ENCODE results near the gene AGAP6.
A peak's percentile ranks its signal among the peaks of the same experiment; 100 is the strongest.
"Not testable (repeated sequence)": the region's sequence is repeated elsewhere in the genome, so short reads cannot be mapped to it uniquely, and the experiment has no call there.

Gene AGAP6

DNA sequence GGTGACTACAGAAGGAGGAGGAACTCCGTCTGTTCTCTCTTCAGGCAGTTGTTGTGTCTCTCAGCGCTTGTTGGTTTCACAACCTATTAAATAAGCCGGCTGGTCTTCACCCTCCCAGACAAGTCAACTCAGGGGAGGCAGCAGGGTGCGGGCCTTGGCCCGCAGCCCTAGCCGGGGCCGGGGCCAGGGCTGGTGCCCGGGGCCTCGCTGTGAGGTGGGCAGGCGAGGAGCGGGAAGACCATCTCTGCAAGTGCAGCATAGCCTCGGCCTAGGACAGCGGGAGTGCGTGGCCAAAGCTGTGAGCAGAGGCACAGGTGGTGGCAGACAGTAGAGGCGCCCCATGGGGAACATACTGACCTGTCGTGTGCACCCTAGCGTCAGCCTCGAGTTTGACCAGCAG is at the start of gene AGAP6:
Gene AGAP6, plus strand, starts transcription at position 31 of the 400 bp plus-strand sequence. Its CDS starts 310 bp downstream, at position 341.
- not testable (repeated sequence) for DNase-seq (ENCODE audit: low read depth, low spot score); H3K9me3 ChIP-seq (ENCODE audit: control insufficient read depth, insufficient read depth, low read length); H3K27ac ChIP-seq (ENCODE audit: low read length); H3K4me1 ChIP-seq (ENCODE audit: control insufficient read depth, insufficient read depth, low read length); H3K27me3 ChIP-seq (ENCODE audit: control insufficient read depth, insufficient read depth, low read length); H3K36me3 ChIP-seq (ENCODE audit: control insufficient read depth, insufficient read depth, low read length); H3K4me3 ChIP-seq (ENCODE audit: low read length)
- WGBS (ENCODE audit: insufficient coverage, insufficient read length), result no CpG with 5 or more reads among the region's 18 CpGs

DNA sequence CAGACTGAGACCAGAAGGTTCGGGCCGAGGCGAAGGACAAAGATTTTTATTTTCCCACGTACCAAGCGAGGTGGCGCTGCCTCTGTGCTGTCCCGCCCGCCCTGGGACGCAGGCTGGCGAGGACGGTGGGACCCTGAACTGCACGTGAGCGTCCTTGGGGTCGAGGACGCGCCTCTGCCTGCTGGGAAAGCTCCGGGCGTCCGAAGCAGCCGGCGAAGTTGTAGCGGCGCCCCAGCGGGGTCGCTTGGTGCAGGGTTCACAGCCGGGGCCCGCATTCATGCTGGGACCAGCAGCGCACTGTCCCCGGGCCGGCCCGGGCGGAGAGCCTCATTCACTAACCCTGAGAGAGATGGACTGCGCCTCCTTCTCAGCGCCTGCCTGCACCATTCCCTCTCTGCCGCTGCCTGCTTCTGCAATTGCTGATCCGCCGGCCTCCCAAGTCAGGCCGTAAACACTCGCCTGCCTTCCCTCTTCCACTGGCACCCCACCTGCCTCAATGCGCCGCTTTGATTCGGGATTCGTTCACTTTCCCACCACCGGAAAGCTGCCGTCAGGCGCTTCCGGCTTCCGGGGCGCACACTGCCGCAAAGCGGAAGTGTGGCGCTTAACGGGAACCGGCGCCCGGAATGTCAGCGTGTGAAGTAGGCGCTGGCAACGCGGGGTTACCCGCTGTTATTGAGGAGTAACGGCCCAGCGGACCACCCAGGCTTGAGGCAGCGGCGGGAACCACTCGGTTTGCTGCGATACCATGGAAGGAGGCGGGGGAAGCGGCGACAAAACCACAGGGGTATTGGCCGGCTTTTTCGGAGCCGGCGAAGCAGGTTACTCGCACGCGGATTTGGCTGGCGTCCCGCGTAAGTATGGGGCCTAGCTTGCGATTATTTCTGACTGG is 46.5 kb upstream of the AGAP6 start, which contains the start of the genes PARG and TIMM23B:
Gene PARG, minus strand, starts transcription at position 581 of the 892 bp plus-strand sequence. Its CDS starts 302 bp downstream, at position 279.
Gene TIMM23B, plus strand, starts transcription at position 607 of the 892 bp plus-strand sequence. Its CDS starts 142 bp downstream, at position 749.
- not testable (repeated sequence) for DNase-seq (ENCODE audit: low read depth, low spot score); H3K36me3 ChIP-seq (ENCODE audit: control insufficient read depth, insufficient read depth, low read length); H3K9me3 ChIP-seq (ENCODE audit: control insufficient read depth, insufficient read depth, low read length); H3K27ac ChIP-seq (ENCODE audit: low read length); H3K4me1 ChIP-seq (ENCODE audit: control insufficient read depth, insufficient read depth, low read length); H3K27me3 ChIP-seq (ENCODE audit: control insufficient read depth, insufficient read depth, low read length)
- WGBS (ENCODE audit: insufficient coverage, insufficient read length), result no CpG with 5 or more reads among the region's 81 CpGs
- peak within 1 kb of the TSS; percentile 97 for H3K4me3 ChIP-seq (ENCODE audit: low read length)

DNA sequence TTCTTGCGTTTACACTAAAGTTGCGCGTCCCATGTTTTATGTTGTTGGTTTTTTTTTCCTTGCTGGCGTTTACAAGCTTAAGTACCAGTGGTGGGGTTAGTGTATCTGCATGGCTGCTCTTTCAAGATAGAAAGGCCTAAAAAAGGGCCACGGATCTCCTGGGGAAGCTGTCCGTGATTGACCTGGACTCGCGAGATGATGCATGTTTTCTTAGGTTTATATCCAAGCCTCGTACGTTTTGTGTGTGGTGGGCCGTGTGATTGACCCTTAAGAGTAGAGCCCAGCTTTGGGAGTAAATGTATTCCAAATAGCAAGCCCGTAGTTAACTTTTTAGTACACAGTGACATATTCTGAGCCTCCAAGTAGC is 45.9 kb upstream of the AGAP6 start:
- not testable (repeated sequence) for DNase-seq (ENCODE audit: low read depth, low spot score); H3K36me3 ChIP-seq (ENCODE audit: control insufficient read depth, insufficient read depth, low read length); H3K4me1 ChIP-seq (ENCODE audit: control insufficient read depth, insufficient read depth, low read length); H3K27me3 ChIP-seq (ENCODE audit: control insufficient read depth, insufficient read depth, low read length); H3K27ac ChIP-seq (ENCODE audit: low read length); H3K9me3 ChIP-seq (ENCODE audit: control insufficient read depth, insufficient read depth, low read length)
- peak overlapping the region; percentile 97 for H3K4me3 ChIP-seq (ENCODE audit: low read length)
- no CpG with 5 or more reads among the region's 12 CpGs for WGBS (ENCODE audit: insufficient coverage, insufficient read length)

- H3K9me3 ChIP-seq (ENCODE audit: control insufficient read depth, insufficient read depth, low read length); H3K27me3 ChIP-seq (ENCODE audit: control insufficient read depth, insufficient read depth, low read length); DNase-seq (ENCODE audit: low read depth, low spot score); H3K4me3 ChIP-seq (ENCODE audit: low read length); H3K36me3 ChIP-seq (ENCODE audit: control insufficient read depth, insufficient read depth, low read length); H3K27ac ChIP-seq (ENCODE audit: low read length); H3K4me1 ChIP-seq (ENCODE audit: control insufficient read depth, insufficient read depth, low read length): not testable (repeated sequence)
- WGBS (ENCODE audit: insufficient coverage, insufficient read length), result no CpG with 5 or more reads among the region's 2 CpGs
Observed at GRCh38 chr10:49943607-49944006, 44.6 kb upstream of the AGAP6 start.

- not testable (repeated sequence) for H3K36me3 ChIP-seq (ENCODE audit: control insufficient read depth, insufficient read depth, low read length); H3K4me1 ChIP-seq (ENCODE audit: control insufficient read depth, insufficient read depth, low read length); H3K27me3 ChIP-seq (ENCODE audit: control insufficient read depth, insufficient read depth, low read length); DNase-seq (ENCODE audit: low read depth, low spot score); H3K4me3 ChIP-seq (ENCODE audit: low read length); H3K9me3 ChIP-seq (ENCODE audit: control insufficient read depth, insufficient read depth, low read length); H3K27ac ChIP-seq (ENCODE audit: low read length)
- WGBS (ENCODE audit: insufficient coverage, insufficient read length), result no CpG with 5 or more reads among the region's 2 CpGs
Observed at GRCh38 chr10:49948142-49948541, 40.1 kb upstream of the AGAP6 start.

DNA sequence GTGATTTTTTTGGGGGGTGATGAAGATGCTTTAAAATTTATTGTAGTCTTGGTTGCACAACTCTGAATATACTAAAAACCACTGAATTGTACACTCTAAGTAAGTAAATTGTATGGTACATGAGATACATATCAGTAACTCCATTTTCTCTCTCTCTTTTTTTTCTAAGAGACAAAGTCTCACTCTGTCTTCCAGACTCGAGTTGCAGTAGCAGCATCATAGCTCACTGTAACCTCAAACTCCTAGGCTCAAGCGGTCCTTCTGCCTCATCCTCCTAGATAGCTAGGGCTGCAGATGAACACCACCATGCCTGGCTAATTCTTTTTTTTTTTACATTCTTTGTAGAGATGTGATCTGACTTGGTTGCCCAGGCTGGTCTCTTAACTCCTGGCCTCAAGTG is 39.5 kb upstream of the AGAP6 start:
- not testable (repeated sequence) for H3K9me3 ChIP-seq (ENCODE audit: control insufficient read depth, insufficient read depth, low read length); H3K36me3 ChIP-seq (ENCODE audit: control insufficient read depth, insufficient read depth, low read length); H3K4me3 ChIP-seq (ENCODE audit: low read length); DNase-seq (ENCODE audit: low read depth, low spot score); H3K4me1 ChIP-seq (ENCODE audit: control insufficient read depth, insufficient read depth, low read length); H3K27ac ChIP-seq (ENCODE audit: low read length); H3K27me3 ChIP-seq (ENCODE audit: control insufficient read depth, insufficient read depth, low read length)
- WGBS (ENCODE audit: insufficient coverage, insufficient read length), result no CpG with 5 or more reads among the region's 2 CpGs

DNA sequence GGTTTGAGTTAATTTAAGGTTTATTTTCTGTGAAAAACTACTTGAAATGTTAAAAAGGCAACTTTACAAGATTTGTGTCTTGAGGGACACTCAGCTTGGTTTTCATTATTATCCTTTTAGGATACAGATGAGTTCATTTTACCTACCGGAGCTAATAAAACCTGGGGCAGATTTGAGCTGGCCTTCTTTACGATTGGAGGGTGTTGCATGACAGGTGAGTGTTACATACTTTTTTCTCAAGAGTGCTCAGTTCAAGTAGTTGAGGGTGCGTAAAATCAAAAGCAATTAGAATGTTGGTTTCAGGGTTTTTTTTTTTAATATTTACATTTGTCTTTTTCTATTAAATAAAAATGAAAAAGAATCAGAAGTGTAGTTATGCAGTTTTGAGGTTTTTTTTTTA is 36.2 kb upstream of the AGAP6 start:
- H3K9me3 ChIP-seq (ENCODE audit: control insufficient read depth, insufficient read depth, low read length); DNase-seq (ENCODE audit: low read depth, low spot score); H3K4me1 ChIP-seq (ENCODE audit: control insufficient read depth, insufficient read depth, low read length); H3K4me3 ChIP-seq (ENCODE audit: low read length); H3K36me3 ChIP-seq (ENCODE audit: control insufficient read depth, insufficient read depth, low read length); H3K27ac ChIP-seq (ENCODE audit: low read length); H3K27me3 ChIP-seq (ENCODE audit: control insufficient read depth, insufficient read depth, low read length): not testable (repeated sequence)
- WGBS (ENCODE audit: insufficient coverage, insufficient read length), result no CpG with 5 or more reads among the region's 3 CpGs

DNA sequence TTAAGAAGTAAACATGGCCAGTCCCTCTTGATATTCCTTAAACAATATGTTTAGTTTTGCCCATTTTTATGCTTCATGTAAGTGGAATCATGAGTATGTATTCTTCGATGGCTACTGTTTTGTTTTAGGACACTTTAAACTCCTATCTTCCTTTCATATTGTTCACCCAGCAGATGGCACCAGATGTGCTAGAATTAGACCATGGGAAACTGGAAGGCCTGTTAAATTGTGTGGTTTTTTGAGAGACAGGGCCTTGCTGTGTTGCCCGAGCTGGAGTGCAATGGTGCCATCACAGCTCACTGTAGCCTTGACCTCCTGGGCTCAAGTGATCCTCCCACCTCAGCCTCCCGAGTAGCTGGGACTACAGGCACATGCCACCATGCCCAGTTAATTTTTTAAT is 35.1 kb upstream of the AGAP6 start:
- H3K27me3 ChIP-seq (ENCODE audit: control insufficient read depth, insufficient read depth, low read length); H3K27ac ChIP-seq (ENCODE audit: low read length); H3K36me3 ChIP-seq (ENCODE audit: control insufficient read depth, insufficient read depth, low read length); H3K9me3 ChIP-seq (ENCODE audit: control insufficient read depth, insufficient read depth, low read length); H3K4me3 ChIP-seq (ENCODE audit: low read length); H3K4me1 ChIP-seq (ENCODE audit: control insufficient read depth, insufficient read depth, low read length); DNase-seq (ENCODE audit: low read depth, low spot score): not testable (repeated sequence)
- no CpG with 5 or more reads among the region's 3 CpGs for WGBS (ENCODE audit: insufficient coverage, insufficient read length)

DNA sequence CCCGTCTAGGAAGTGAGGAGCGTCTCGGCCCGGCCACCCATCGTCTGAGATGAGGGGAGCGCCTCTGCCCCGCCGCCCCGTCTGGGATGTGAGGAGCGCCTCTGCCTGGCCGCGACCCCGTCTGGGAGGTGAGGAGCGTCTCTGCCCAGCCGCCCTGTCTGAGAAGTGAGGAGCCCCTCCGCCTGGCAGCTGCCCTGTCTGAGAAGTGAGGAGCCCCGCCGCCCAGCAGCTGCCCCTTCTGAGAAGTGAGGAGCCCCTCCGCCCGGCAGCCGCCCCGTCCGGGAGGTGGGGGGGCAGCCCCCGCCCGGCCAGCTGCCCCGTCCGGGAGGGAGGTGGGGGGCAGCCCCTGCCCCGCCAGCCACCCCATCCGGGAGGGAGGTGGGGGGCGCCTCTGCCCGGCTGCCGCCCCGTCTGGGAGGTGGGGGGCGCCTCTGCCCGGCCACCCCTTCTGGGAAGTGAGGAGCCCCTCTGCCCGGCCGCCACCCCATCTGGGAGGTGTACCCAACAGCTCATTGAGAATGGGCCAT is 17.8 kb upstream of the AGAP6 start:
- H3K27me3 ChIP-seq (ENCODE audit: control insufficient read depth, insufficient read depth, low read length); H3K36me3 ChIP-seq (ENCODE audit: control insufficient read depth, insufficient read depth, low read length); H3K27ac ChIP-seq (ENCODE audit: low read length); H3K4me3 ChIP-seq (ENCODE audit: low read length); DNase-seq (ENCODE audit: low read depth, low spot score); H3K4me1 ChIP-seq (ENCODE audit: control insufficient read depth, insufficient read depth, low read length); H3K9me3 ChIP-seq (ENCODE audit: control insufficient read depth, insufficient read depth, low read length): not testable (repeated sequence)
- WGBS (ENCODE audit: insufficient coverage, insufficient read length), result no CpG with 5 or more reads among the region's 37 CpGs

DNA sequence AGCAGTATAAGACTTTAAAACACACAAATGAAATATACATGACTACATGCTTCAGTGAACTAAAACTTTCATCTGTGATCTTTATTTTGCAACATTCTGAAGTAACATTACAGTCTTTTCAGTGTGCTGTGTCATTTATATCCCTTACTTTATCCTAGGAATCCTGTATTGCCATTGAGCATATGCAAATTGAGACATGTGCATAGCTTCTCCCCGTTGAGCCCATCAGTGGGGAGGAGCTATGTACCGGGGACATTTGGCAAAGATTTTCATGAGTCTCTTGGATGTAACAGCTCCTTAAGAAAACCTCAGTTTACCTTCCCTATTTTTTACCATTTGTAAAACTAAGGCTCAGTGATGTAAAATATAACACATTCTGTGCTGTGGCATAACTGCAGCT is 16.7 kb upstream of the AGAP6 start:
- H3K27ac ChIP-seq (ENCODE audit: low read length); H3K4me1 ChIP-seq (ENCODE audit: control insufficient read depth, insufficient read depth, low read length); DNase-seq (ENCODE audit: low read depth, low spot score); H3K9me3 ChIP-seq (ENCODE audit: control insufficient read depth, insufficient read depth, low read length); H3K27me3 ChIP-seq (ENCODE audit: control insufficient read depth, insufficient read depth, low read length); H3K4me3 ChIP-seq (ENCODE audit: low read length); H3K36me3 ChIP-seq (ENCODE audit: control insufficient read depth, insufficient read depth, low read length): not testable (repeated sequence)
- no CpG with 5 or more reads among the region's 2 CpGs for WGBS (ENCODE audit: insufficient coverage, insufficient read length)

- not testable (repeated sequence) for H3K4me3 ChIP-seq (ENCODE audit: low read length); DNase-seq (ENCODE audit: low read depth, low spot score); H3K27me3 ChIP-seq (ENCODE audit: control insufficient read depth, insufficient read depth, low read length); H3K27ac ChIP-seq (ENCODE audit: low read length); H3K4me1 ChIP-seq (ENCODE audit: control insufficient read depth, insufficient read depth, low read length); H3K9me3 ChIP-seq (ENCODE audit: control insufficient read depth, insufficient read depth, low read length); H3K36me3 ChIP-seq (ENCODE audit: control insufficient read depth, insufficient read depth, low read length)
- no CpG with 5 or more reads among the region's 3 CpGs for WGBS (ENCODE audit: insufficient coverage, insufficient read length)
Observed at GRCh38 chr10:49972094-49972493, 16.1 kb upstream of the AGAP6 start.

Data from iPS DF 6.9 (cell line).